HCT116 (cell line): ENCODE results near the gene PLSCR5. TPM values are rescaled to one million over a fixed set of nuclear protein-coding genes. Genes with fewer than 3 reads are reported as not detected.

Experiments
- ATAC-seq: fragments of 200-7000 bp; cut with Tn5 transposase; 2 replicates; pipeline ENCODE4 v1.9.1; 2020; ENCODE audit warnings: mild to moderate bottlenecking, moderate library complexity
- BruUV-seq: library from RNA; stranded (reverse); fragments of 400-500 nt; replicated peaks from 2 replicates; lab custom pipeline; 2021; lab: Mats Ljungman, UMichigan
- CTCF ChIA-PET: fragments of 300-600 bp; sonication (Branson Sonifier 250); formaldehyde crosslinking; loops from one replicate; lab custom pipeline; 2021; ENCODE audit warnings: antibody characterized with exemption; lab: Charles Lee
- POLR2A ChIA-PET: fragments of 300-600, 350-600 bp; sonication (Branson Sonifier 250); formaldehyde crosslinking; loops from one replicate; lab custom pipeline; 2021; ENCODE audit warnings: antibody characterized with exemption; lab: Charles Lee
- RAD21 ChIA-PET, 2 experiments: fragments of 300-600 bp; sonication (Branson Sonifier 250); formaldehyde crosslinking; loops; one replicate each; lab custom pipeline; 2023; ENCODE audit warnings: low total read pairs in 2 of 2; ENCODE audit not compliant: uncharacterized antibody in 2 of 2, unreplicated experiment in 2 of 2, low non-redundant PET in 1 of 2; lab: Charles Lee
- DNase-seq: peaks from one replicate; pipeline ENCODE4 v3.0.0-alpha.2; 2010; ENCODE audit warnings: low read depth, low spot score
- H2AFZ ChIP-seq: fragments of 200-600 bp; shearing (Covaris generic), sonication (generic); 2 replicates; pipeline ENCODE4 v1.6.1; 2017; ENCODE audit warnings: low read depth, mixed run types, mixed read lengths, antibody characterized with exemption, low read length; ENCODE audit not compliant: poor library complexity, severe bottlenecking
- H3K27ac ChIP-seq: 2 replicates; pipeline ENCODE4 v1.5.1; 2012; ENCODE audit warnings: low read depth, low read length
- H3K27me3 ChIP-seq: fragments of 200-600 bp; sonication (generic); 2 replicates; pipeline ENCODE4 v1.6.1; 2016; ENCODE audit warnings: mixed run types, low read length, mixed read lengths; ENCODE audit not compliant: insufficient read depth
- H3K36me3 ChIP-seq, 2 experiments: fragments of 200-500 bp in 1 of 2; fragments of 200-600 bp in 1 of 2; sonication (Bioruptor generic) in 1 of 2; sonication (generic) in 1 of 2; 2 replicates each; pipeline versions ENCODE4 v1.5.1 to v1.6.1; 2014 to 2016; ENCODE audit warnings: low read length in 2 of 2, inconsistent platforms in 1 of 2, mixed read lengths in 1 of 2, mixed run types in 1 of 2; ENCODE audit not compliant: insufficient read depth in 2 of 2, control insufficient read depth in 1 of 2
- H3K4me1 ChIP-seq, 2 experiments: fragments of 200-600 bp in 1 of 2; sonication (generic) in 1 of 2; 2 replicates each; pipeline versions ENCODE4 v1.5.1 to v1.6.1; 2012 to 2017; ENCODE audit warnings: low read length in 2 of 2, inconsistent platforms in 1 of 2, mild to moderate bottlenecking in 1 of 2, mixed read lengths in 1 of 2, mixed run types in 1 of 2, moderate library complexity in 1 of 2; ENCODE audit not compliant: insufficient read depth in 2 of 2, control insufficient read depth in 1 of 2
- H3K4me2 ChIP-seq: fragments of 200-600 bp; sonication (generic); 2 replicates; pipeline ENCODE4 v1.6.1; 2017; ENCODE audit warnings: mixed run types, low read length, mixed read lengths
- H3K4me3 ChIP-seq, 2 experiments: fragments of 200-600 bp in 1 of 2; sonication (generic) in 1 of 2; replicated peaks in 1 of 2; 2 replicates each; pipeline ENCODE4 v1.5.1; 2011 to 2016; ENCODE audit warnings: low read length in 2 of 2, control low read depth in 1 of 2, low read depth in 1 of 2, mild to moderate bottlenecking in 1 of 2, mixed read lengths in 1 of 2, mixed run types in 1 of 2
- H3K79me2 ChIP-seq: fragments of 200-600 bp; sonication (generic); 2 replicates; pipeline ENCODE4 v1.6.1; 2017; ENCODE audit warnings: mild to moderate bottlenecking, mixed run types, low read length, moderate library complexity, mixed read lengths; ENCODE audit not compliant: insufficient read depth
- H3K9ac ChIP-seq: fragments of 200-600 bp; sonication (generic); 2 replicates; pipeline ENCODE4 v1.6.1; 2016; ENCODE audit warnings: low read length, mixed read lengths
- H3K9me2 ChIP-seq: fragments of 200-600 bp; sonication (generic), shearing (Covaris generic); 2 replicates; pipeline ENCODE4 v1.6.1; 2017; ENCODE audit warnings: mixed run types, mild to moderate bottlenecking, moderate library complexity; ENCODE audit not compliant: insufficient read depth
- H3K9me3 ChIP-seq, 2 experiments: fragments of 200-500 bp in 1 of 2; fragments of 200-600 bp in 1 of 2; sonication (Bioruptor generic) in 1 of 2; sonication (generic) in 1 of 2; 2 replicates each; pipeline ENCODE4 v1.6.1; 2014 to 2017; ENCODE audit warnings: low read length in 2 of 2, mixed read lengths in 2 of 2, inconsistent platforms in 1 of 2, low read depth in 1 of 2, mild to moderate bottlenecking in 1 of 2, mixed run types in 1 of 2, moderate library complexity in 1 of 2; ENCODE audit not compliant: control insufficient read depth in 1 of 2, insufficient read depth in 1 of 2
- H4K20me1 ChIP-seq: fragments of 200-600 bp; sonication (generic), shearing (Covaris generic); 2 replicates; pipeline ENCODE4 v1.6.1; 2017; ENCODE audit warnings: mixed run types, mild to moderate bottlenecking, moderate library complexity; ENCODE audit not compliant: insufficient read depth
- CBX3 ChIP-seq: IDR thresholded peaks from 2 replicates; pipeline ENCODE4 v1.6.1; 2012; ENCODE audit warnings: low read depth
- CEBPB ChIP-seq: IDR thresholded peaks from 2 replicates; pipeline ENCODE4 v1.6.1; 2012; ENCODE audit warnings: low read depth
- ELF1 ChIP-seq: IDR thresholded peaks from 2 replicates; pipeline ENCODE4 v1.6.1; 2012; ENCODE audit warnings: low read depth, borderline replicate concordance
- FOSL1 ChIP-seq: IDR thresholded peaks from 2 replicates; pipeline ENCODE4 v1.6.1; 2012; ENCODE audit warnings: low read depth
- JUND ChIP-seq: IDR thresholded peaks from 2 replicates; pipeline ENCODE4 v1.6.1; 2012
- MAX ChIP-seq: IDR thresholded peaks from 2 replicates; pipeline ENCODE4 v1.6.1; 2012
- SIN3A ChIP-seq: IDR thresholded peaks from 2 replicates; pipeline ENCODE4 v1.6.1; 2012; ENCODE audit warnings: low read depth
- SP1 ChIP-seq: IDR thresholded peaks from 2 replicates; pipeline ENCODE4 v1.6.1; 2012; ENCODE audit warnings: low read depth
- SRF ChIP-seq: IDR thresholded peaks from 2 replicates; pipeline ENCODE4 v1.6.1; 2012; ENCODE audit warnings: low read depth
- YY1 ChIP-seq: IDR thresholded peaks from 2 replicates; pipeline ENCODE4 v1.6.1; 2011; ENCODE audit warnings: low read length, low read depth, moderate library complexity, mild to moderate bottlenecking; ENCODE audit not compliant: insufficient replicate concordance; ENCODE audit errors: extremely low read depth
- ZFX ChIP-seq: fragments of 450-650 bp; IDR thresholded peaks from 2 replicates; pipeline ENCODE4 v1.6.1; 2017
- intact Hi-C: fragments of 100-400 bp; cut with micrococcal nuclease; formaldehyde crosslinking; loops from 2 replicates; pipeline ENCODE4 v1.10.0; 2022
- total RNA-seq: library from RNA; stranded (reverse); gene quantifications from one replicate; pipeline ENCODE4 v1.2.1, GENCODE V29; 2021; ENCODE audit not compliant: unreplicated experiment
- TF ChIP-seq, protein P1 (sequence below): IDR thresholded peaks from 2 replicates; pipeline ENCODE4 v1.6.1; 2011; ENCODE audit warnings: mild to moderate bottlenecking, low read length, moderate library complexity; ENCODE audit not compliant: insufficient replicate concordance; ENCODE audit errors: extremely low read depth

PLSCR5 gene
- total RNA-seq, 1 experiment from 2014 or later: not detected

GRCh38 chr3:146536681-146537080, 68.5 kb downstream of the PLSCR5 start:
- H4K20me1 ChIP-seq: no peaks in the 10 kb centered on the region
- DNase-seq: no peak
- H3K9me2 ChIP-seq: no peaks in the 10 kb centered on the region
- POLR2A ChIA-PET: no interaction called here
- no peaks in the 10 kb centered on the region for H3K4me1 ChIP-seq
- no peaks in the 10 kb centered on the region for H3K27me3 ChIP-seq
- no peaks in the 10 kb centered on the region for H3K9me3 ChIP-seq
- no TSS peak for BruUV-seq
- H2AFZ ChIP-seq: no peak overlapping the region
- TF ChIP-seq ZFX: no peak
- no peak for TF ChIP-seq MAX
- TF ChIP-seq, protein P1, sequence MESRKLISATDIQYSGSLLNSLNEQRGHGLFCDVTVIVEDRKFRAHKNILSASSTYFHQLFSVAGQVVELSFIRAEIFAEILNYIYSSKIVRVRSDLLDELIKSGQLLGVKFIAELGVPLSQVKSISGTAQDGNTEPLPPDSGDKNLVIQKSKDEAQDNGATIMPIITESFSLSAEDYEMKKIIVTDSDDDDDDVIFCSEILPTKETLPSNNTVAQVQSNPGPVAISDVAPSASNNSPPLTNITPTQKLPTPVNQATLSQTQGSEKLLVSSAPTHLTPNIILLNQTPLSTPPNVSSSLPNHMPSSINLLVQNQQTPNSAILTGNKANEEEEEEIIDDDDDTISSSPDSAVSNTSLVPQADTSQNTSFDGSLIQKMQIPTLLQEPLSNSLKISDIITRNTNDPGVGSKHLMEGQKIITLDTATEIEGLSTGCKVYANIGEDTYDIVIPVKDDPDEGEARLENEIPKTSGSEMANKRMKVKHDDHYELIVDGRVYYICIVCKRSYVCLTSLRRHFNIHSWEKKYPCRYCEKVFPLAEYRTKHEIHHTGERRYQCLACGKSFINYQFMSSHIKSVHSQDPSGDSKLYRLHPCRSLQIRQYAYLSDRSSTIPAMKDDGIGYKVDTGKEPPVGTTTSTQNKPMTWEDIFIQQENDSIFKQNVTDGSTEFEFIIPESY: no peak
- no peak for TF ChIP-seq ELF1
- no peak for TF ChIP-seq SP1
- no peak for TF ChIP-seq SRF
- TF ChIP-seq CEBPB: no peak
- no peak for TF ChIP-seq YY1
- TF ChIP-seq JUND: no peak
- TF ChIP-seq FOSL1: no peak
- no peak for TF ChIP-seq CBX3
- no peak for TF ChIP-seq SIN3A
- TF ChIP-seq, all 23 proteins: peak for 0
- Histone ChIP-seq H3K4me3 (no peak overlapping the region), H3K36me3 (peaks cover 0 to 4% of the 10 kb centered on the region in 2 experiments; a peak in 1 of 4 replicates), H3K27ac (no peak overlapping the region), H3K4me2 (no peak overlapping the region), H3K79me2 (peaks cover 56% of the 10 kb centered on the region), H3K9ac (no peak overlapping the region)
- RAD21 ChIA-PET: no interaction called here
- intact Hi-C loops: no loop called here
- ATAC-seq: no peak
- CTCF ChIA-PET: no interaction called here

Other genes with a start within 250 kb of the PLSCR5 start
- gene PLSCR2, start 135.8 kb downstream of the PLSCR5 start, total RNA-seq: not detected
- gene PLSCR1, start 60.7 kb downstream of the PLSCR5 start, total RNA-seq: 44.2 TPM